ENCODE measurements around the gene SLC25A1.

- TF ChIP-seq POLR2A (IDR thresholded peaks at IDR 0.05; ENCODE audit: low read length), result no peak
- TF ChIP-seq GATA1 (IDR thresholded peaks at IDR 0.05; ENCODE audit: low read depth, low read length), result no peak
These were observed 51.9 kb downstream of the SLC25A1 start for GRCh38 chr22:19126309-19127273.

Data from erythroblast (primary cell).